ENCODE results near the gene MCF2L. TPM values are rescaled to one million over a fixed set of nuclear protein-coding genes. Genes with fewer than 3 reads are reported as not detected.

MCF2L gene
- total RNA-seq, 1 donor from 2014 or later, result under 0.01 TPM

- no peaks in the 10 kb centered on the region for H3K27me3 ChIP-seq (ENCODE audit: control insufficient read depth, insufficient read depth, low read length)
- FAIRE-seq (no peak), DNase-seq (ENCODE audit: low read depth) (no peak)
- H3K4me3 ChIP-seq (ENCODE audit: low read depth, low read length), result no peak overlapping the region
- no peak for TF ChIP-seq CTCF (IDR thresholded peaks at IDR 0.05; ENCODE audit: insufficient read depth, low read length, severe bottlenecking)
- H3K36me3 ChIP-seq (ENCODE audit: control insufficient read depth, insufficient read depth, low read length), result no peaks in the 10 kb centered on the region
Measured at GRCh38 chr13:113065406-113066141, 96.6 kb downstream of the MCF2L start.

GRCh38 chr13:113066142-113066455, 97.1 kb downstream of the MCF2L start:
- no peak for TF ChIP-seq CTCF (IDR thresholded peaks at IDR 0.05; ENCODE audit: insufficient read depth, low read length, severe bottlenecking)
- no peaks in the 10 kb centered on the region for H3K36me3 ChIP-seq (ENCODE audit: control insufficient read depth, insufficient read depth, low read length)
- DNase-seq (ENCODE audit: low read depth) (no peak), FAIRE-seq (no peak)
- no peak overlapping the region for H3K4me3 ChIP-seq (ENCODE audit: low read depth, low read length)
- no peaks in the 10 kb centered on the region for H3K27me3 ChIP-seq (ENCODE audit: control insufficient read depth, insufficient read depth, low read length)

- Histone ChIP-seq H3K27me3 (ENCODE audit: control insufficient read depth, insufficient read depth, low read length) (no peaks in the 10 kb centered on the region), H3K36me3 (ENCODE audit: control insufficient read depth, insufficient read depth, low read length) (no peaks in the 10 kb centered on the region), H3K4me3 (ENCODE audit: low read depth, low read length) (no peak overlapping the region)
- no peak for FAIRE-seq
- no peak for DNase-seq (ENCODE audit: low read depth)
- no peak for TF ChIP-seq CTCF (IDR thresholded peaks at IDR 0.05; ENCODE audit: insufficient read depth, low read length, severe bottlenecking)
Measured at GRCh38 chr13:113066746-113067145, 97.7 kb downstream of the MCF2L start.

- FAIRE-seq, result no peak
- DNase-seq (ENCODE audit: low read depth), result no peak
- H3K36me3 ChIP-seq (ENCODE audit: control insufficient read depth, insufficient read depth, low read length), result no peaks in the 10 kb centered on the region
- no peak for TF ChIP-seq CTCF (IDR thresholded peaks at IDR 0.05; ENCODE audit: insufficient read depth, low read length, severe bottlenecking)
- no peaks in the 10 kb centered on the region for H3K27me3 ChIP-seq (ENCODE audit: control insufficient read depth, insufficient read depth, low read length)
- H3K4me3 ChIP-seq (ENCODE audit: low read depth, low read length), result no peak overlapping the region
Measured at GRCh38 chr13:113069861-113070805, 101.1 kb downstream of the MCF2L start.

- Histone ChIP-seq H3K27me3 (ENCODE audit: control insufficient read depth, insufficient read depth, low read length) (no peaks in the 10 kb centered on the region), H3K36me3 (ENCODE audit: control insufficient read depth, insufficient read depth, low read length) (no peaks in the 10 kb centered on the region), H3K4me3 (ENCODE audit: low read depth, low read length) (no peak overlapping the region)
- TF ChIP-seq CTCF (IDR thresholded peaks at IDR 0.05; ENCODE audit: insufficient read depth, low read length, severe bottlenecking), result no peak
- DNase-seq (ENCODE audit: low read depth) (no peak), FAIRE-seq (no peak)
Measured at GRCh38 chr13:113070855-113071254, 101.8 kb downstream of the MCF2L start.
